IMR-90 (cell line): ENCODE results near the gene PTCH1. TPM values are rescaled to one million over a fixed set of nuclear protein-coding genes. Genes with fewer than 3 reads are reported as not detected.

Experiments
- ATAC-seq: fragments of 200-7000 bp; cut with Tn5 transposase; 2 replicates; pipeline ENCODE4 v1.9.1; 2020; ENCODE audit warnings: low read depth, mild to moderate bottlenecking, moderate library complexity
- BruUV-seq: library from RNA; stranded (reverse); fragments of 400-500 nt; replicated peaks from 2 replicates; lab custom pipeline; 2021; lab: Mats Ljungman, UMichigan
- CTCF ChIA-PET: fragments of 300-600 bp; formaldehyde crosslinking; extraction: SDS; loops from one replicate; lab custom pipeline; 2021; ENCODE audit warnings: antibody characterized with exemption; lab: Yijun Ruan, JAX
- POLR2A ChIA-PET: fragments of 300-600 bp; sonication (Branson Sonifier 250); formaldehyde crosslinking; loops from one replicate; lab custom pipeline; 2022; ENCODE audit warnings: antibody characterized with exemption; ENCODE audit not compliant: unreplicated experiment; lab: Charles Lee
- DNase-seq: peaks from one replicate; pipeline ENCODE4 v3.0.0; 2013
- H2AFZ ChIP-seq: replicated peaks from 2 replicates; pipeline ENCODE3; 2013; ENCODE audit warnings: low read length, mild to moderate bottlenecking; ENCODE audit not compliant: poor library complexity
- H2AK5ac ChIP-seq: 2 replicates; pipeline ENCODE4 v1.6.1; 2013; ENCODE audit warnings: low read depth, low read length, inconsistent platforms
- H2AK9ac ChIP-seq: replicated peaks from 2 replicates; pipeline ENCODE3; 2013; ENCODE audit warnings: mild to moderate bottlenecking, low read depth, low read length, moderate library complexity; ENCODE audit not compliant: poor library complexity
- H2BK120ac ChIP-seq: 2 replicates; pipeline ENCODE4 v1.6.1; 2013; ENCODE audit warnings: low read depth, low read length, inconsistent platforms
- H2BK15ac ChIP-seq: 3 replicates; pipeline ENCODE4 v1.6.1; 2013; ENCODE audit warnings: low read depth, low read length, inconsistent platforms
- H2BK20ac ChIP-seq: 2 replicates; pipeline ENCODE4 v1.6.1; 2013; ENCODE audit warnings: low read depth, mild to moderate bottlenecking, inconsistent platforms, low read length, moderate library complexity
- H2BK5ac ChIP-seq: 2 replicates; pipeline ENCODE4 v1.6.1; 2013; ENCODE audit warnings: mild to moderate bottlenecking, low read depth, low read length, inconsistent platforms; ENCODE audit not compliant: poor library complexity, severe bottlenecking
- H3K14ac ChIP-seq: replicated peaks from 2 replicates; pipeline ENCODE4 v1.6.1; 2013; ENCODE audit warnings: low read depth, low read length, inconsistent platforms
- H3K18ac ChIP-seq: 2 replicates; pipeline ENCODE4 v1.6.1; 2013; ENCODE audit warnings: low read depth, low read length, control low read depth
- H3K23ac ChIP-seq: 2 replicates; pipeline ENCODE4 v1.6.1; 2013; ENCODE audit warnings: low read depth, low read length, inconsistent platforms
- H3K27ac ChIP-seq: 2 replicates; pipeline ENCODE4 v1.5.1; 2013; ENCODE audit warnings: mild to moderate bottlenecking, control low read depth, low read length; ENCODE audit not compliant: insufficient read depth
- H3K27me3 ChIP-seq: 2 replicates; pipeline ENCODE4 v1.6.1; 2013; ENCODE audit warnings: low read length; ENCODE audit not compliant: control insufficient read depth, insufficient read depth
- H3K36me3 ChIP-seq: 2 replicates; pipeline ENCODE4 v1.6.1; 2013; ENCODE audit warnings: low read length, mixed read lengths; ENCODE audit not compliant: control insufficient read depth, insufficient read depth
- H3K4ac ChIP-seq: 2 replicates; pipeline ENCODE4 v1.6.1; 2013; ENCODE audit warnings: low read depth, low read length, inconsistent platforms
- H3K4me1 ChIP-seq: 2 replicates; pipeline ENCODE4 v1.6.1; 2013; ENCODE audit warnings: low read length, mixed read lengths; ENCODE audit not compliant: control insufficient read depth, insufficient read depth
- H3K4me2 ChIP-seq: 2 replicates; pipeline ENCODE4 v1.6.1; 2013; ENCODE audit warnings: low read depth, mild to moderate bottlenecking, control low read depth, low read length, moderate library complexity
- H3K4me3 ChIP-seq: 2 replicates; pipeline ENCODE4 v1.5.1; 2013; ENCODE audit warnings: low read depth, mild to moderate bottlenecking, control low read depth, low read length, moderate library complexity; ENCODE audit not compliant: insufficient read depth
- H3K56ac ChIP-seq: 2 replicates; pipeline ENCODE4 v1.6.1; 2013; ENCODE audit warnings: low read length, inconsistent platforms; ENCODE audit not compliant: insufficient read depth; ENCODE audit errors: extremely low read depth
- H3K79me1 ChIP-seq, 2 experiments: 2 replicates each; pipeline ENCODE4 v1.6.1; 2013; ENCODE audit warnings: low read length in 2 of 2, inconsistent platforms in 1 of 2, low read depth in 1 of 2
- H3K9ac ChIP-seq: 2 replicates; pipeline ENCODE4 v1.6.1; 2013; ENCODE audit warnings: low read depth, low read length, control low read depth
- H3K9me1 ChIP-seq: 2 replicates; pipeline ENCODE4 v1.6.1; 2013; ENCODE audit warnings: low read length, inconsistent platforms; ENCODE audit not compliant: insufficient read depth
- H3K9me3 ChIP-seq: 2 replicates; pipeline ENCODE4 v1.6.1; 2013; ENCODE audit warnings: low read length; ENCODE audit not compliant: control insufficient read depth, insufficient read depth
- H4K20me1 ChIP-seq: 2 replicates; pipeline ENCODE4 v1.6.1; 2013; ENCODE audit warnings: low read length, inconsistent platforms; ENCODE audit not compliant: insufficient read depth
- H4K5ac ChIP-seq: 2 replicates; pipeline ENCODE4 v1.6.1; 2013; ENCODE audit warnings: mild to moderate bottlenecking, low read depth, low read length, control low read depth
- H4K8ac ChIP-seq, 2 experiments: 2 replicates each; pipeline ENCODE4 v1.6.1; 2013; ENCODE audit warnings: low read depth in 2 of 2, low read length in 2 of 2, control low read depth in 1 of 2, inconsistent platforms in 1 of 2
- H4K91ac ChIP-seq: 2 replicates; pipeline ENCODE4 v1.6.1; 2013; ENCODE audit warnings: low read depth, low read length, inconsistent platforms; ENCODE audit not compliant: insufficient read depth
- ELK1 ChIP-seq: fragments of 150-350 bp; IDR thresholded peaks from 2 replicates; pipeline ENCODE4 v1.6.1; 2016; ENCODE audit warnings: low read depth, mild to moderate bottlenecking, low read length, moderate library complexity, borderline replicate concordance
- FOS ChIP-seq: fragments of 150-350 bp; IDR thresholded peaks from 2 replicates; pipeline ENCODE4 v1.6.1; 2016; ENCODE audit warnings: low read depth, low read length
- MAFK ChIP-seq: IDR thresholded peaks from 2 replicates; pipeline ENCODE4 v1.6.1; 2012; ENCODE audit warnings: low read depth, low read length, improper control_type of control experiment
- MAZ ChIP-seq: IDR thresholded peaks from 2 replicates; pipeline ENCODE4 v1.6.1; 2012; ENCODE audit warnings: low read depth, mild to moderate bottlenecking, low read length, improper control_type of control experiment, moderate library complexity, borderline replicate concordance
- RCOR1 ChIP-seq: IDR thresholded peaks from 2 replicates; pipeline ENCODE4 v1.6.1; 2012; ENCODE audit warnings: mild to moderate bottlenecking, low read length, improper control_type of control experiment; ENCODE audit not compliant: insufficient replicate concordance
- SMC3 ChIP-seq: fragments of 150-350 bp; IDR thresholded peaks from 2 replicates; pipeline ENCODE4 v1.6.1; 2016; ENCODE audit warnings: low read depth, mild to moderate bottlenecking, antibody characterized with exemption, low read length, moderate library complexity
- WGBS, 2 experiments: methylation state at CpG; one replicate each; pipeline versions ENCODE4 v1.1.5 to v1.1.7; 2013; ENCODE audit warnings: missing lambda C conversion rate in 2 of 2; ENCODE audit not compliant: insufficient read length in 1 of 2; ENCODE audit errors: extremely low coverage in 2 of 2; 5-methylcytosine and 5-hydroxymethylcytosine counted together
- dilution Hi-C: fragments of 300-500 bp; cut with HindIII; formaldehyde crosslinking; loops from one replicate; pipeline ENCODE4 v1.14.3; 2018; ENCODE audit warnings: low sequenced_read_pairs; ENCODE audit not compliant: unreplicated experiment
- in situ Hi-C: fragments of 300-500 bp; cut with MboI; formaldehyde crosslinking; loops from 3 replicates; pipeline ENCODE4 v1.14.3; 2019; ENCODE audit warnings: low sequenced_read_pairs, inconsistent platforms, mixed read lengths
- intact Hi-C: fragments of 100-400 bp; cut with micrococcal nuclease; formaldehyde crosslinking; loops from 2 replicates; pipeline ENCODE4 v1.10.0; 2022
- polyA plus RNA-seq, 3 experiments: library from polyadenylated mRNA; depleted of rRNA; stranded (reverse); fragments of >200 nt; gene quantifications; 2 replicates each; pipeline ENCODE4 v1.2.3, GENCODE V29; 2012; ENCODE audit warnings: low replicate concordance in 1 of 3
- total RNA-seq: library from RNA; depleted of rRNA; stranded (reverse); fragments of >200 nt; gene quantifications from 2 replicates; pipeline ENCODE4 v1.2.3, GENCODE V29; 2012

PTCH1 gene
- total and polyA plus RNA-seq, 2 of the 4 experiments (the other 2 are of a cell fraction), result 4.1 to 5.0 TPM

- Histone ChIP-seq H3K36me3 (peaks cover 4% of the 10 kb centered on the region; the same call in 1 of the 2 replicates), H4K91ac (no peak overlapping the region), H3K56ac (no peak overlapping the region), H3K27me3 (no peaks in the 10 kb centered on the region), H2BK15ac (no peak overlapping the region), H2AK9ac (no peak overlapping the region), H3K9ac (no peak overlapping the region), H3K4ac (no peak overlapping the region), H3K4me2 (no peak overlapping the region), H3K9me3 (no peaks in the 10 kb centered on the region), H2BK5ac (no peak overlapping the region), H2BK20ac (no peak overlapping the region), H4K20me1 (peaks cover 41% of the 10 kb centered on the region), H3K79me1 (peaks cover 33 to 60% of the 10 kb centered on the region in 2 experiments; a peak in 3 of 4 replicates), H3K27ac (no peak overlapping the region), H4K8ac (no peak overlapping the region), H3K18ac (no peak overlapping the region), H3K4me3 (no peak overlapping the region), H3K9me1 (peaks cover 13% of the 10 kb centered on the region; the same call in 1 of the 2 replicates), H2BK120ac (no peak overlapping the region), H3K14ac (no peak overlapping the region), H3K23ac (no peak overlapping the region), H4K5ac (no peak overlapping the region), H3K4me1 (peaks cover 18% of the 10 kb centered on the region), H2AK5ac (no peak overlapping the region; the same call in 1 of the 2 replicates), H2AFZ (no peak overlapping the region)
- no TSS peak for BruUV-seq
- 94% methylated on average over 20 of the region's 26 CpGs; no CpG with 5 or more reads in 1 of the 2 experiments for WGBS, 2 experiments
- in situ Hi-C loops, result no loop called here
- ChIA-PET CTCF (no interaction called here), POLR2A (no interaction called here)
- intact Hi-C loops, result no loop called here
- ATAC-seq (no peak), DNase-seq (no peak)
- TF ChIP-seq FOS (no peak), RCOR1 (no peak), MAZ (no peak), MAFK (no peak), ELK1 (no peak), SMC3 (no peak)
- dilution Hi-C loops, result no loop called here
Measured at GRCh38 chr9:95494022-95494415, 22.8 kb downstream of the PTCH1 start.
